Endothelial cell of umbilical vein (primary cell): ENCODE results near the gene C19orf85. TPM values are rescaled to one million over a fixed set of nuclear protein-coding genes. Genes with fewer than 3 reads are reported as not detected.

Experiments
- BruUV-seq: library from RNA; stranded (reverse); fragments of 400-500 nt; replicated peaks from 2 replicates; lab custom pipeline; 2021; lab: Mats Ljungman, UMichigan
- CTCF ChIA-PET: fragments of 300-600, 350-600 bp; sonication (Branson Sonifier 250); formaldehyde crosslinking; loops from one replicate; lab custom pipeline; 2021; ENCODE audit warnings: antibody characterized with exemption, inconsistent platforms; lab: Charles Lee
- POLR2A ChIA-PET: fragments of 300-600, 350-600 bp; sonication (Branson Sonifier 250); formaldehyde crosslinking; loops from one replicate; lab custom pipeline; 2021; ENCODE audit warnings: antibody characterized with exemption, inconsistent platforms; lab: Charles Lee
- DNase-seq: peaks from one replicate; pipeline ENCODE4 v3.0.0-alpha.2; 2011; ENCODE audit warnings: low read depth, low spot score
- FAIRE-seq: peaks from 2 replicates; lab custom pipeline; 2011; peaks lifted over from hg19 to GRCh38; lab: Jason Lieb, UNC
- H2AFZ ChIP-seq: 2 replicates; pipeline ENCODE4 v1.6.0; 2012; ENCODE audit warnings: low read depth, low read length, control low read depth, inconsistent platforms
- H3K27ac ChIP-seq: 2 replicates; pipeline ENCODE4 v1.5.1; 2011; ENCODE audit warnings: low read depth, mild to moderate bottlenecking, control low read depth, low read length, moderate library complexity; ENCODE audit not compliant: insufficient read depth
- H3K27me3 ChIP-seq, 2 experiments: 2 replicates each; pipeline versions ENCODE4 v1.6.0 to v1.6.1; 2011; ENCODE audit warnings: low read length in 2 of 2, mixed read lengths in 1 of 2; ENCODE audit not compliant: control insufficient read depth in 2 of 2, insufficient read depth in 2 of 2
- H3K36me3 ChIP-seq, 2 experiments: 2 replicates in 1 of 2; 3 replicates in 1 of 2; pipeline ENCODE4 v1.5.1; 2011; ENCODE audit warnings: low read length in 2 of 2, mild to moderate bottlenecking in 1 of 2, moderate library complexity in 1 of 2; ENCODE audit not compliant: control insufficient read depth in 2 of 2, insufficient read depth in 2 of 2; ENCODE audit errors: extremely low read depth in 1 of 2
- H3K4me1 ChIP-seq: 3 replicates; pipeline ENCODE4 v1.5.1; 2011; ENCODE audit warnings: mild to moderate bottlenecking, low read length; ENCODE audit not compliant: control insufficient read depth, insufficient read depth; ENCODE audit errors: extremely low read depth
- H3K4me2 ChIP-seq: 2 replicates; pipeline ENCODE4 v1.6.1; 2011; ENCODE audit warnings: low read length, control low read depth, mixed read lengths; ENCODE audit not compliant: insufficient read depth
- H3K4me3 ChIP-seq, 3 experiments: fragments of 200-600 bp in 1 of 3; sonication (generic), shearing (Covaris generic) in 1 of 3; replicated peaks in 1 of 3; 2 replicates each; pipeline ENCODE4 v1.5.1; 2011 to 2016; ENCODE audit warnings: control low read depth in 3 of 3, low read length in 3 of 3, mild to moderate bottlenecking in 2 of 3, inconsistent platforms in 1 of 3, low read depth in 1 of 3, moderate library complexity in 1 of 3; ENCODE audit not compliant: insufficient read depth in 1 of 3
- H3K79me2 ChIP-seq: 2 replicates; pipeline ENCODE4 v1.6.0; 2012; ENCODE audit warnings: low read length, inconsistent platforms; ENCODE audit not compliant: control insufficient read depth, insufficient read depth
- H3K9ac ChIP-seq: replicated peaks from 2 replicates; pipeline ENCODE3; 2011; ENCODE audit warnings: low read length, control low read depth; ENCODE audit not compliant: insufficient read depth; ENCODE audit errors: extremely low read depth
- H3K9me1 ChIP-seq: replicated peaks from 3 replicates; pipeline ENCODE4 v1.6.0; 2011; ENCODE audit warnings: mild to moderate bottlenecking, low read length; ENCODE audit not compliant: control insufficient read depth, insufficient read depth; ENCODE audit errors: extremely low read depth
- H3K9me3 ChIP-seq: replicated peaks from 2 replicates; pipeline ENCODE4 v1.5.1; 2012; ENCODE audit warnings: low read length, inconsistent platforms; ENCODE audit not compliant: control insufficient read depth, insufficient read depth
- H4K20me1 ChIP-seq: replicated peaks from 2 replicates; pipeline ENCODE3; 2011; ENCODE audit warnings: mild to moderate bottlenecking, low read length; ENCODE audit not compliant: control insufficient read depth, insufficient read depth; ENCODE audit errors: extremely low read depth
- CTCF ChIP-seq, 2 donors: IDR thresholded peaks; 1 replicate in 1 of 2; 2 replicates in 1 of 2; pipeline ENCODE4 v1.5.1; 2011; ENCODE audit warnings: low read length in 2 of 2, mild to moderate bottlenecking in 2 of 2, moderate library complexity in 2 of 2, control low read depth in 1 of 2, inconsistent platforms in 1 of 2, low read depth in 1 of 2; ENCODE audit not compliant: insufficient read depth in 1 of 2; ENCODE audit errors: extremely low read depth in 1 of 2
- EZH2 ChIP-seq: IDR thresholded peaks from 2 replicates; pipeline ENCODE4 v1.6.1; 2012; ENCODE audit warnings: borderline replicate concordance, low read depth, mild to moderate bottlenecking, moderate library complexity, low read length, inconsistent platforms; ENCODE audit not compliant: severe bottlenecking
- FOS ChIP-seq: IDR thresholded peaks from 2 replicates; pipeline ENCODE4 v1.6.1; 2011; ENCODE audit warnings: mild to moderate bottlenecking, low read length, moderate library complexity, borderline replicate concordance; ENCODE audit not compliant: insufficient read depth
- GATA2 ChIP-seq: IDR thresholded peaks from 2 replicates; pipeline ENCODE4 v1.7.0; 2011; ENCODE audit warnings: low read depth, mild to moderate bottlenecking, moderate library complexity, mixed read lengths, low read length; ENCODE audit not compliant: insufficient read length, insufficient read depth
- JUN ChIP-seq: IDR thresholded peaks from 2 replicates; pipeline ENCODE4 v1.6.1; 2011; ENCODE audit warnings: borderline replicate concordance, low read depth; ENCODE audit not compliant: insufficient read length, insufficient read depth
- MAX ChIP-seq: IDR thresholded peaks from 2 replicates; pipeline ENCODE4 v1.6.1; 2011; ENCODE audit not compliant: insufficient read depth, insufficient read length
- MYC ChIP-seq: IDR thresholded peaks from one replicate; pipeline ENCODE4 v1.6.1; 2011; ENCODE audit warnings: mild to moderate bottlenecking, low read depth, low read length
- POLR2A ChIP-seq: IDR thresholded peaks from 2 replicates; pipeline ENCODE4 v1.6.1; 2012; ENCODE audit warnings: low read depth, mild to moderate bottlenecking, control low read depth, low read length
- POLR2AphosphoS5 ChIP-seq: IDR thresholded peaks from 2 replicates; pipeline ENCODE4 v1.6.1; 2012; ENCODE audit warnings: low read depth, mild to moderate bottlenecking, control low read depth, low read length, moderate library complexity; ENCODE audit not compliant: insufficient read depth
- dilution Hi-C: fragments of 300-500 bp; cut with MboI; formaldehyde crosslinking; loops from one replicate; pipeline ENCODE4 v1.15.0; 2019; ENCODE audit warnings: low sequenced_read_pairs; ENCODE audit not compliant: extremely low pct_ligation_motif_present
- intact Hi-C: fragments of 100-400 bp; cut with micrococcal nuclease; formaldehyde crosslinking; loops from one replicate; pipeline ENCODE4 v1.10.0; 2022
- polyA plus RNA-seq, 4 experiments: library from polyadenylated mRNA; depleted of rRNA in 3 of 4; stranded (reverse) in 3 of 4; unstranded in 1 of 4; fragments of >200 nt; gene quantifications; 2 replicates each; pipeline versions ENCODE4 v1.2.1 to v1.2.3, GENCODE V29; 2011 to 2012; ENCODE audit warnings: missing spikeins in 1 of 4
- total RNA-seq: library from RNA; stranded (reverse); gene quantifications from 2 replicates; pipeline ENCODE4 v1.2.3, GENCODE V29; 2021

C19orf85 gene
- total and polyA plus RNA-seq, 2 donors (not counting 3 experiments of a cell fraction or from before 2014, with no cell fraction given) = not detected

GRCh38 chr19:55492362-55492944, 27.9 kb upstream of the C19orf85 start:
- H4K20me1 ChIP-seq = no peaks in the 10 kb centered on the region
- no peaks in the 10 kb centered on the region for H3K27me3 ChIP-seq
- no peak overlapping the region for H3K27ac ChIP-seq
- POLR2A ChIA-PET = no interaction called here
- H3K4me3 ChIP-seq = no peak overlapping the region
- TF ChIP-seq POLR2A (no peak), MAX (no peak), GATA2 (no peak), FOS (no peak), POLR2AphosphoS5 (no peak), JUN (no peak), CTCF (IDR thresholded peaks at IDR 0.05; ENCODE audit: extremely low read depth in 1 of 2, insufficient read depth in 1 of 2, low read depth in 1 of 2, low read length in 2 of 2) (no peak), MYC (no peak), EZH2 (no peak)
- dilution Hi-C loops = no loop called here
- H3K79me2 ChIP-seq = no peaks in the 10 kb centered on the region
- no peak overlapping the region for H3K9ac ChIP-seq
- H2AFZ ChIP-seq = no peak overlapping the region
- DNase-seq = no peak
- no peaks in the 10 kb centered on the region for H3K9me1 ChIP-seq
- no TSS peak for BruUV-seq
- peaks cover 9% of the 10 kb centered on the region for H3K4me1 ChIP-seq
- intact Hi-C loops = no loop called here
- CTCF ChIA-PET = interaction anchor here (3.2 to 5.5 kb wide), 2 partner anchors 12 to 25 kb away, joined by 17 to 38 read pairs; no protein-coding TSS in a partner anchor
- H3K4me2 ChIP-seq = no peak overlapping the region
- H3K9me3 ChIP-seq = no peaks in the 10 kb centered on the region
- H3K36me3 ChIP-seq = no peaks in the 10 kb centered on the region
- no peak for FAIRE-seq
